HG03442 (cell line): Measurements from ENCODE around the gene RNF220.

ENCODE experiments used
- ATAC-seq: cut with Tn5 transposase; IDR thresholded peaks from one replicate; pipeline ENCODE4 v1.9.1; 2021; ENCODE audit warnings: mild to moderate bottlenecking, moderate library complexity; ENCODE audit not compliant: unreplicated experiment

Gene RNF220

DNA sequence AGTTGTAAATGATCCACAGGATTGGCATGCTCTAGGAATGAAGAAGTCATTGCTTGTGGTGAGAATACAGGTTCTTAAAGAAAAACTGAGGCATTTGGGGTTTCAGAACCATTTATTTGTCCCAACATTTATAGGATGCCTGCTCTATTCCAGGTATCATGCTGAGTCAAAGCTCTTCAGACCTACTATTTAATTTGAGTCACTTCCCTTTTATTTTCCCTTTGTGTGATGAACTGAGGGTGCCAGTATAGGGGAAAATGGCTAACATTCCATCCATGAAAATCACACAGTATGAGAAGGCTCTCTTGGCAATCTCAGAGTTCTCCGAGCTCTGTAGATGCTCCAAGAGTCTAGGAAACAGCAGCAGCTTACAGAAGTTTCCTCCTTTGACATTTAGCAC lies 110.4 kb downstream of the RNF220 start:
- no peak for ATAC-seq

DNA sequence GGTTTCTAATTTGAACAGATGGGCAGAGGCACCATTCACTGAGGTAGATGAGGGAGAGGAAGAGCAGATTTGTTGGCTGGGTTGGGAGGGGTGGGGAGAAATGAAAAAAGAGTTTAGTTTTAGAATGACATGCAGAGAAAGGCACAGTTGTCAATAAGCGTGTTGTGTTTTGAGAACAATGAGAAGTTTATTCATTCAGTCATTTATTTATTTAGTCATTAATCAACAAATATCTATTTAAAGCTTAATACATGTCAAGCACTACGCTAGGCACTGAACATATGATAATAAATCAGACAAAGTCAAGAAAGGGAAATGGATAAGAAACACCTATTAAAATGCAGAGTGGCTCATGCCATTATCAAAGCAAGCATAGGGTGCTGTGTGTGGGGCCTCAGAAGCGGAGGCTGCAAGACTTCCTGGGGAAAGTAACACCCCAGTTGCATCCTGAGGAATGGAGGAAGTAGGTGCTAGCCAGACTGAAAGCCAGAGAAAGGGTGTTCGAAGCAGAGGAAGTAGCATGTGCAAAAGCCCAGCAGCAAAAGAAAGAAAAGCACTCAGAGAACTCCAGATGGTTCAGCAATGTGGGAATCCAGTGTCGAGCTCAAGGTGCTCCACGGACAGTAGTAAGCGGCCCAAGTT lies 114.1 kb downstream of the RNF220 start:
- no peak for ATAC-seq

DNA sequence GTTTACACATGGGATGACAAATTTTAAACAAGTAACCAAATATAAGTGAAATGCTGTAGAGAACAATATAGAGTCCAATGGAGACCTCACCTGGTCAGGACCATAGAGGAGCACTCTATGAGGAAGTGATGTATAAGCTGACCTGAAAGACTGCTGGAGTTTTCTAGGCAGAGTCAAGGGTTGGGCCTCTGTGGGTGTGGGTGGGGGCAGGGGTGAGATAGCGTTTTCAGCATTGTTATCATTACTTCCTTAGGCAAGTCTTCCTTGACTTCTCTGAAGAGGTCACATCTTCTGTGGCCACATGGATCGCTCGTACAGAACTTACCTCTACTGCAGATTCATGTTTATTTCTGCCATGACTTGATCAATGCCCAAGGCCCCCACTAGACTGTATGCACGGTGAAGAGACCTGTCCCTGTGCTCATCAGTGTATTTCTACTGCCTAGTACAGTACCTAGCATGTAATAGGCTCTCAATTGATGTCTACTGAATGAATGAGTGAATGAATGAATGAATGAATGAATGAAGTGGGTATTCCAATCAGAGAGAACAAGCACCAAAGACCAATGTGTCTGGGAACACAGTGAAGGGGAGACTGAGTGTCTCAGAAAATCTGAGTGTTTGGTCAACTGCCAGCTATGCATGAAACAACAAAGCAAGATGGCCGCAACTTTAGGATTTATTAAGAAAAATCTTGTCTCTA lies 116.5 kb downstream of the RNF220 start:
- no peak for ATAC-seq

DNA sequence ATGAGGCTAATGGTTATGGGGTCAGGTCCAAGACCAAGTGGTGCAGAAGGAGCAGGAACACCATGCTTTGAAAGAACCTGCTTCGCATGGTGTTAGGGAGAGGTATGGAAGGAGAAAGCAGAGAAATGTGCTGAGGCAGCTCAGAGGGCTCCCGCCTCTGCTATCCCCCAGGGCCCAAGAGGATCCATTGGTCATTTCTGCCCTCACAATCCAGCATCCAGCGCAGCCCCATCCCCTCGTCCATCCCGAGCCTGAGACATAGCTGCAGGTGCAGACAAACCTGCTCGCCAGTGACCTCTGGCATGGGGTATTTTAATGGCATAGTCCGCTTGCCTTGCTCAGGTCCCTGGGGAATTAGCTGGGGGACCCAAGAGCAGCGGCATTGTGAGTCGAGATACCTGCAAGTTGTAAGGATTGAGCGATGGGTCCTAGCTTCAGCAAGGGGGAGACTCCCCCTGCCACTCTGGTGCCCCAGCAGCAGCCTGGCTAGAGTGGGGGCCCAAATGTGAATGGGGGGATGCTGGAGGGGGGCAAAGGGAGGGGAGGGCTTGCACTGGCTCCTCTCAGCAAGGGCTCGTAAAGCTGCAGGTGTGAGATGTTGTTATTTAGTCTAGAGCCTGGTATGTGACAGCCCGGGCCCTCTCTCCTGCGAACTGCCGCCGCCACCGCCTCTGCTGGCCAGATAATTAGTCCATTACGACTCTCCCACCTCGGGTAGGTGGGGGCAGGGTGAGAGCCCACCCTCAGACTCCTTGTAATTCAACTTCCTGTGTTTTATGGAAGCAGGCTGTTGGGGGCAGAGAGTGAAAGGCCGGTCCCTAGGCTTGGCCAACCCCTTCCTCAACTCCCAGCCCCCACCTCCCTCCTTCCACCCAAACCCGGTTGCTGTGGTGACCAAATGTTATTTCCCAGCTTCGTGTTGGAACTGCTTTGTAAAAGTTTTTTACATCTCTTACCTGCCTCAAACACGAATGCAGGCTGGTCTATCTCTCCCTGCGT lies 118.8 kb downstream of the RNF220 start:
- no peak for ATAC-seq

DNA sequence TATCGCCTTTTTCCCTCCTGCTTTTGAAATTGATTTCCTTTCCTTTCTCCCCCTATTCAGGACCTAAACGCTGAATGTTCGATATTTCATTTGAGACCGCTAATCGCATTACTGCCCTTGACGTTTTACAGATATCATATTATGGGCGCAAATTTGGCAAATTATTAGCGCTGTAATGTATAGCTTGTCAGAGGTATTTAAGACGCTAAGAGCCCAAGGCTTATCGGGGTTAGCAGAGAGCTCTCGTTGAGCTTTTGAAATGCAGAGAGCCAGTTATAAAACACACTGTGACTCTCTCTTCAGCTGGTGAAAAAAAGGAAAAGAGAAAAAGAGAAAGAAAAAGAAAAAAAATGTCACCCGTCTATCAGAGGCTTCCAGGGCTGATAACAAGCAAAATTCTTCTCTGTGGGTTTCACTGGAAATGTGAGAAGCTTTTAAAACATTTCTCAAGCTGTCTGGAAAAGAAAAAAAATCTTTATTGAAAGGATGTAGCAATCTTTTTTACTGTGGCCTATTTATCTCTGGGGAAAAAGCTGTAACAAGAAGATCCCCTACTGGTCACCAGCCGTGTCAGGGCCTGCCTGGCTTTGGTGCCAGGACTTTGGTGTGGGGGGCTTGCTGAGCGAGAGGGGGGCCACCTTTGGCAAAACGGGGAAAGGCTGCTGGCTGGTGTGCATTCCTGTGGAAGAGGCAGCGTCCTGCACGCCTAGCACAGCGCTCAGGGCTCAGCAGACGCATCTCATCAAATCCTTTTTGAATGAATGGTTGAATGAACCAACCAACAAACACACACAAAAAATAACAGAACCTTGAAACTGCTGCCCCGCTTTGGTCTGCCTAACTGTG lies 119.8 kb downstream of the RNF220 start:
- ATAC-seq: no peak

DNA sequence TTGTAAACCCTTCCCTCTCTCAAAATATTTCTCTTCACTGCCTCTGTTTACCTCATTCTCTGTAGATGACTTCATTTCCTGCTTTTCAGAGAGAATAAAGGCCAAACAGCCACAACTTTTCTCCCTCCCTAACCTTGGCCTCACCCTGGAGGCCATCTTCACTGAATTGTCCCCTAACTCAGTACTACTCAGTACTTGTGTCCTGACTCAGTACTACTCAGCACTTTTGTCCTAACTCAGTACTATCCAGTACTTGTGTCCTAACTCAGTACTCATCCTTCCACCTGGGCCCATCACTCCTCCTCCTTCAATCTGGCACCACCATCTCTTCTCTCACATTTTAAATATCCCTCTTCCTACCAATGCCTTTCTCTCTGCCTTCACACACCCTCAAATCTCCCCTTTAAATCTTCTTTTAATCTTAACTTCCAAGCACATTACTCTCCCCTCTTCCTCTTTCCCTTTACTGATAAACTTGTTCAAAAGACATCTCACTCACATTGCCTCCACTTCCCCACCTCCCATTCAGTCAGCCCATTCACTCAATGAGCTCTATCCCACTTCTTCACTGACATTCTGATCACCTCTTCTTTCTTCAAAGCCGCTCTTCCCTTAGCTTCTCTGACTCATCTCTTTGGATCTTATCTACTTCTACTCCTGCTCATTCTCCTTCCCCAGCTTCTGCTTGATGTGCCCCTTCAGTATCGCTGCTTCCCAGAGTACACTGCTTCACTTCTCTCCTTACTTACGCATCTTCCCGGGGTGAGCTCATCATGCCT lies 121.4 kb downstream of the RNF220 start:
- no peak for ATAC-seq

DNA sequence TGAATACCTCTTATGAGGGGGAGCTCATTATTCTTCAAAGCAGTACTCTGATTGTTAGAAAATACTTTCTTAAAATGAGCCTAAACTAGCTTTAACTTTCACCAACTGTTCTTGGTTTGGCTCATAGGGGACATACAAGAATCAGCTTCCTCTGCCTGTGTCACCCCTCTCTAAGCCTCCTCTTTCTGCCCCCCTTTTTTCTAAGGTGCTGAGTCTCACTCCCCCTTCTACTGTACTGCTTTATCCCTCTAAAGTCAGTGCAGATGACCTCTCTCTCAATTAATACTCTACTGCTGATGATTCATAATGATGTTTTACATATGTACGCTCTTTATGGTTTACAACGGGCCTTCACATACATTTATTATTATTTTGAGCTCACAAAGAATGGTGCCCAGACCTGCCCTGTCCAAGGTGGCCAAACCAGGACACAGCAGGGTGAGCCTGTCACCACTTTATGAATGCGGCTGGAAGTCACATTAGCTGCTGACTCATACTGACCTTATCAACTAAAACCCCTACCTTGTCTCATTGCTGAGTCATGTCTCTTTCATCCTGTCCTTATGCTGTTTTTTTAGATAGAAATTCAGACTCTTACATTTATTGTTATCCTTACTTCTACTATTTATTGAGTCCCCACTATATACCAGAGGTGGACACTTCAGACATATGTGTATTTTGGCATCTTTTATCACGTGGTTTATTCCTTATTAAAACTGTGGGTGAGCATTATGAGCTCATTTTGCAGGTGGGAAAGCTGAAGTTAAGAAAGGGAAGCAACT lies 126.9 kb downstream of the RNF220 start:
- ATAC-seq: peak; percentile 49

DNA sequence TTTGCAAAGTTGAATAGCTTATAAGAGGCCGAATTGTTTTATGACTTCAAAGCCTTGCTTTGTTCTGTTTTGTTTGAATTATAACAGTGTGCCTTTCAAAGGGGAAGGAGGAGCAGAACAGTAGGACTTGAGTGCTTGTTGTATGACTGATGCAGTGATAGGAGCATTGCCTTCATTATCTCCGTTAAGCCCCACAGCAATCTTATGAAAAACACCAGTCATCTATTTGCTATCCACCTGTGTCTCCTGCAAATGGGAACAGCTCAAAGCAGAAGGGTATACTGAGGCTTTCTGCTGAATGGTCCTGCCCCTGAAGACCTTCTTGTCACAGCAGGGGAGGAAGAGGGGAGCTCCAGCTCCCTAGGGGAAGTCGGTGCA lies 127.5 kb downstream of the RNF220 start:
- ATAC-seq: no peak

DNA sequence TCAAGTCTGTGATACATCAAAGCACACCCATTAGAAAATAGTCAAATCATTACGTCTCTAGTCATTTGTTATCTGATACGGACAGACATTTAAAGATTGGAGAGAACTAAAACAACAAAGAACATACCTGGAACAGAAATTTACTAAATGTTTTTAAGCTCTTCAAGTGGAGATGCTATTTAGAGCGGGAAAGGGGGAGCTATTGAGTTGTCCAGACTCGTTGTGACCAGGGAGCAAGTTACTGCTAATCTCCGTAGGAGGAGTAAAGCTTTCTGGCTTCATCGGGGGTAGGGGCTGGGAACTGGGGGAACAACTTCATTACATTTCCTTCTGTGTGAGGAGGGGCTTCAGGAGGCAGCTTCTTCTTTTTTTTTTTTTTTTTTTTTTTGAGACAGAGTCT lies 129.7 kb downstream of the RNF220 start:
- ATAC-seq: no peak

DNA sequence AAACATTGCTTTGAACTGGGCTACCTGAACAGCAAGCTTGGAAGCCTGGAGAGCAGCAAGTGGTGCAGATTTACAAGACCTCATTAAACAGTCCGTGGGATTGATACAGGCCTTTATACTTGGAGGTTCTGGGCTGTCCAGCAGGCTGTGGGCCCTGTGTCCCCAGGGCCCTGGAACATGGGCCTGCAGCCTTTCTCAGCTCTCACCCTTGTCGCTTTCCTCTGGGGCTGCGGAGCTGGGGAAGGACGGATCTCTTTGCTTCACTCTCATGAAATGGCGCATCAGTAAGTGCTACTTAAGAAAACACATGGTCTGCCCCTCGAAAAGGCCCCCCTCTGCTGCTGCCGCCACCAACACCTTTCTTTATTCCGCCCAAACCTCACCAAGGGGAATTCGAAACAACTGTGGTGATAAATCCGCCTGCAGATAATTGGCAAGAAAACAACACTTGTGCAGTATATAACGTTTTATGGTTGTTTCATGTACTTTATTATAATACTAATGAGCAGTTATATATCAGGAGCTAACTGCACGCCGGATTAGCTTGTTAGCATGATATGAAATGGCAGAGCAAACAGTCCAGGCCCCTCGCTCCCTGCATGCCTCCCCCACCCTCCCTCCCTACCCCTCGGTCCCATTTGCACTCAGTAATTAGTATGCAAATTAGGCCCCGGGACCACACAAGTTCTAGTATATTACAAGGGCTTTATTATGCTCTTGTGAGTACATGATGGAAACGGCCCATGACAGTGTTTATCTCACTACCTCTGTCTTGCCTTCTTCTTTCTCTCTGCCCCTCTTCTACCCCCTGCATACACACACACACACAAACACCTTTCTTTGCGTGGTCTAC lies 131.5 kb downstream of the RNF220 start:
- no peak for ATAC-seq

DNA sequence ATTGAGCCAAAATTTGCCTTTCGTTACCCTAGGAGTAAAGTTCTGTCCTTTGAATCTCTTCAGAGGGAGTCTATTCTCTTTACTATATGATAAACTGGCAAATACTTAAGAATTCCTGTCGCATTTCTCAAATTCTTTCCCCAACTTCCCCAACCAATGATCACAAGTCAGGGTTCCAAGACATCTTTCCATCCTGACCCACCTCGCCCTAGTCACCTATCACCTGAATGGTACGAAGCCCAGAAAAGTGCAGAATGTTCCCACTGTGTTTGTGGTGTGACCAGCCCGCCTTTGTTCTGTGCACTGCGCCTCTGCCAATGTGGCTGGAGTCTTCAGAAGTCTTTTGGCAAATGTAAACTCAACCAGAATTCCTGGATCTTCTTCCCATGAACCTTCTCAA lies 132.5 kb downstream of the RNF220 start:
- ATAC-seq: no peak

DNA sequence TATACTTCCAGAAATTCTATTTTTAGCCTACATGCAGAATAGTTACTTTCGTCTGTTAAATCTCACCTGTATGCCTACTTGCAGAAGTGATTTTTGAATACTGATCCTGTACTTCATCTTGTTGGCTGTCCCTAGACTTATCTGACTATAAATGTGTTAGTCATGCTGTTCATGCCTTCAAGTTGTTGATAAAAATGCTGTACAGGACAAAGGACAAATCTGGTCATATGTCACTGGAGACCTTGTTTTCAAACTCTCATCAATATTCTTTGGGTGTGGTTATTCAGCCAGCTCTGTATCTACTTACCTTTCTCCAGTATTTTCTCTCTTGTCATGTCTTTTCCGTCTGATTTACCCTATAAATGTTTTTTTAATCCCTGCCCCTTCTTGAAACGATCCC lies 132.9 kb downstream of the RNF220 start:
- no peak for ATAC-seq

DNA sequence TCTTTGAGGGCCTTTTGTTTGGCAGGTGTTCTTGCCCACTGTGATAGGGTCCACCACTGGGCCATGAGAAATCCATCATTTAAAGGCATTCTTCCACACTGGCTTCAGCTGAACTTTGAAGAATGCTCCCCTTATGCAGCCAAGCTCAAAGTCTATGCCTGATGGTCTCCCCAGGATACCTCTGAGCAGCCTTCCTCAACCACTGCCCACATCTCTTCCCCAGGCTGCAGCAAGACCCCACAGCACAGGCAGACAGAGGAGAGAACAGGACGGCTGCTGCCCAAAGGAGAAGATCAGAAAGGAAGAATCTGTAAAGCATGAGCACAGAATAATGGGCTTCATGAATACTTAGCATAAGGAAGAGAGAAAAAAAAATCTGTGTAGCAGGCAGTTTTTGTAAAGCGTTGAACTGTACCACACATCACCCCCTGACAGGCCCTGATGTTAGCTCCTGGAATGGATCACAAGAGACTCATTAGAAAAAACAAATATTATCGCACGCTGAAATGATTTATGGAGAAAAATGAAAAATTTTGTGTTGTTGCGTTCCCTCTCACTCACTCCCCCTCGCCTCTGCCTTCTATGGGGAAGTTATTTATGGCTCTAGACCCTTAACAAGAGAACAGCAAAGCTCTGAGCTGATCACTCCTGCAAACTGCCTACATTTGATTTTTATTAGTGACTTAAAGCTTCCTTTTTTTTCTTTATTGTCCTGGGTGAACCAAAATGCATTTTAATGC lies 135.1 kb downstream of the RNF220 start:
- ATAC-seq: no peak

DNA sequence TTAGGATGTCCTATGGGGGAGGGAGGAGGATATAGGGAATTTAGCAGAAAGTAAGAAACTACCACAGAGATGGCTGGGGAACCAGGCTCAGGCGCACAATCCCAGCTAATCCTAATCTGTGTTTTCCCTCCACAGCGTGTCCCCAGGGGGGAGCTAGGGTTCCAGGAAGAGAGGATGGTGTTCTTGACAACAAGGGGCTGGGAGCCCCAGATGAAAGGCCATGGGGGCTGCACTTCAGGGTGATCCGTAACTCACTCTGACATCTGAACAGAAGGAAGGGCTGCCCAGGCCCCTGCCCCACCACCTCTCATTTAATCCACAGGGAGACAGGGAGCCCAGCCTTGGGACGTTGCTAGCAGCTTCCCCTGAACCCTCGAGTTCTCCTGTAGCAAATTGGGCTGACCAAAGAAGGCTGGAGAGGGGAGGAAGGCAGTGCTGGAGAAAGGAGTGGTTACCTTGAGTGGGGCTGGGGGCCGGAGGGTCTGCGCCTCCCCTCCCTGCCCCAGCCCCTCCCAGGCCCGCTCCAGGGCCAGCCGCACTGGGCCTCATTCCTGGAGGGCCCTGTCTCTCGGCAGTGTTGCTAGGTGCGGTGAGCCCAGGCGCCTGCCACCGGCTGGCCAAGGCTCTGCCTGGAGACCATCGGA lies 137.5 kb downstream of the RNF220 start:
- no peak for ATAC-seq

DNA sequence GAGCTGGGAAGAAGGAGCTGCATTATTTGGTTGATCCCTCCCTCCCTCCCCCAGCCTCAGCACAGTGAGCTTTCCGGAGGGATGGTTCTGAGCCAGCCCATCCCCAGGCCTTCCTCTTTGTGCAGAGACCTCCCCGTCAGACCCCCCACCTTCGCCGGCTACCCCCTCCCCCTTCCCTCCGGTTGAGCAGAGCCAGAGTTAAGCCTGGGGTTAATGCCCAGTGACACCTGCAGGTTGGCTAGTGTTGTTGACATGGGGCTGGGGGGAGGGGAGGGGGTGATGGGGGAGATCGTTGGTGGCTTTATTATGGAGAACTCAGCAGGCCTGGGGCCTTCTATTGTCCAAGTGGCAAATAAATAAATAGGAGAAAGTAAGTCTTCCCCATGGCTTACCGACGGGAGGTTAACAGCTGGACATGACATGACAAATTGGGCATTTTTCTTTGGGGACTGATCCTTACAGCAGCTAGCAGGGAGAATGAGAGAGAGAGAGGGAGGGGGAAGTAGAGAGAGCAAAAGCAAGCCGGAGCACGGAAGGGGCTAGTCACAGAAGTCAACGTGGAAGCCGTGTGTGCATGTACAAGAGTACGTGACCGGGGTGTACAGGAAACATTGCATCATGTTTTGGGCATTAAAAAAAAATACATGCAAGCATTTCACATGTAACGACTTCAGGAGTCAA lies 138.1 kb downstream of the RNF220 start:
- no peak for ATAC-seq

DNA sequence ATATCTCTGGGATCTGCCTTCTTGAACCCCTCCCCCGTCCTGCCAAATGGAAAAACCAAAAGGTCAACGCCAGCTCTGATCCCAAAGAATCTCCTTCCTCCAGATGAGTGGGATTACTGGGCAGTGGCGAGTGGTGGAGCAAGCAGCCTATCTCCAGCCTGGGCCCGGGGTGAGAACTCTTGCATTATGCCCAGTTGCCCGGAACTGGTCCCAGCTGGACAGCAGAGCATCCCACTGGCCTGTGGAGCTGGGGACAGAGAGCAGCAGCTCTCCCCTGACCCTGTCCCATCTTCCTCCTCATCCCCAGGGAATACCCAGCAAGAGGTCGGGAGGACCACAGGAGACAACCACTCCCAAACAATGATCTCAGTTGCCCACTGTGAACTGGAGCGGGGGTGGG lies 138.7 kb downstream of the RNF220 start:
- no peak for ATAC-seq

DNA sequence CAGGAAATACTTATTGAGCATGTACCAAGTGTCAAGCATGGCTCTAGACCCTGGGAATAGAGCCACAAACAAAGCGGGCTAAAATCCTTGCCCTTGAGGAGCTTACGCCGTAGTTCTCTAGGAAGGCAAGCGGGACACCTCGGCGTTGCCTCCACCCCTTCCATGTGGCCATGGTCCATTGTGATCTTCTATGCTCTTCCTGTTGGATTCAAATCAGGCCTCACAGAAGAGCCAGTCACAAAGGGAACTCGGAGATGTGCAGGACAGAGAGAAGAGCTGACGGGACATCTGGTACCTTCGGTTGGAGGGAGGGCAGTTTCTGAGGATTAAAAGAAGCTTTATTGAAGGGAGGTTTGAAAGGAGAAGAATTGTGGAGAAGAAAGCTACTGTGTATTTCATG lies 139.9 kb downstream of the RNF220 start:
- no peak for ATAC-seq
